Stimulated activated CD8-positive, alpha-beta memory T cell treated with anti-CD3 and anti-CD28 coated beads, Interleukin-7, amount 100 ng/mL, for 1 hour (primary cell): ENCODE data around the gene GAB1.

Source experiments
- DNase-seq, 2 donors: peaks; one replicate each; pipeline ENCODE4 v3.0.0-alpha.2; 2020; ENCODE audit warnings: low read depth in 2 of 2

Gene GAB1

GRCh38 chr4:143358923-143359643, 22.4 kb downstream of the GAB1 start:
- DNase-seq, result no peak

GRCh38 chr4:143359644-143360193, 23.0 kb downstream of the GAB1 start:
- DNase-seq, result no peak

- DNase-seq, result no peak
These were observed 24.4 kb downstream of the GAB1 start for GRCh38 chr4:143360838-143361625.

- no peak for DNase-seq
These were observed 25.8 kb downstream of the GAB1 start for GRCh38 chr4:143362349-143363046.

GRCh38 chr4:143363332-143363731, 26.7 kb downstream of the GAB1 start:
- DNase-seq, result no peak

- DNase-seq, result no peak
These were observed 27.4 kb downstream of the GAB1 start for GRCh38 chr4:143364063-143364462.

GRCh38 chr4:143367863-143368262, 31.2 kb downstream of the GAB1 start:
- no peak for DNase-seq

GRCh38 chr4:143369552-143369951, 32.9 kb downstream of the GAB1 start:
- DNase-seq, result no peak

GRCh38 chr4:143372093-143372915, 35.6 kb downstream of the GAB1 start:
- no peak for DNase-seq

GRCh38 chr4:143374255-143374654, 37.6 kb downstream of the GAB1 start:
- no peak for DNase-seq

GRCh38 chr4:143374771-143375170, 38.1 kb downstream of the GAB1 start:
- DNase-seq, result no peak

GRCh38 chr4:143375326-143376073, 38.8 kb downstream of the GAB1 start:
- no peak for DNase-seq

GRCh38 chr4:143377611-143378099, 41.0 kb downstream of the GAB1 start:
- no peak for DNase-seq

- no peak for DNase-seq
These were observed 44.0 kb downstream of the GAB1 start for GRCh38 chr4:143380629-143381028.

- DNase-seq, result no peak
These were observed 44.8 kb downstream of the GAB1 start for GRCh38 chr4:143381189-143382118.

GRCh38 chr4:143382596-143382995, 45.9 kb downstream of the GAB1 start:
- DNase-seq, result no peak

GRCh38 chr4:143383005-143383574, 46.4 kb downstream of the GAB1 start:
- DNase-seq, result no peak

- no peak for DNase-seq
These were observed 47.8 kb downstream of the GAB1 start for GRCh38 chr4:143384381-143384994.

- DNase-seq, result no peak
These were observed 50.1 kb downstream of the GAB1 start for GRCh38 chr4:143386812-143387211.
